Rectal smooth muscle tissue (tissue), 1 donor: ENCODE results near the gene SCAMP3.
"Not testable (repeated sequence)": the region's sequence is repeated elsewhere in the genome, so short reads cannot be mapped to it uniquely, and the experiment has no call there.

Experiments
- H3K27ac ChIP-seq: one replicate; pipeline ENCODE4 v1.7.0; 2013; ENCODE audit warnings: low read depth, low read length, inconsistent platforms
- H3K27me3 ChIP-seq: one replicate; pipeline ENCODE4 v1.7.0; 2013; ENCODE audit warnings: low read length; ENCODE audit not compliant: control insufficient read depth, insufficient read depth
- H3K36me3 ChIP-seq: one replicate; pipeline ENCODE4 v1.7.0; 2013; ENCODE audit warnings: low read length; ENCODE audit not compliant: control insufficient read depth, insufficient read depth
- H3K4me1 ChIP-seq: one replicate; pipeline ENCODE4 v1.7.0; 2013; ENCODE audit warnings: low read length; ENCODE audit not compliant: control insufficient read depth, insufficient read depth
- H3K4me3 ChIP-seq: one replicate; pipeline ENCODE4 v1.7.0; 2013; ENCODE audit warnings: low read length
- H3K9ac ChIP-seq: one replicate; pipeline ENCODE4 v1.7.0; 2013; ENCODE audit warnings: low read length

The SCAMP3 gene

DNA sequence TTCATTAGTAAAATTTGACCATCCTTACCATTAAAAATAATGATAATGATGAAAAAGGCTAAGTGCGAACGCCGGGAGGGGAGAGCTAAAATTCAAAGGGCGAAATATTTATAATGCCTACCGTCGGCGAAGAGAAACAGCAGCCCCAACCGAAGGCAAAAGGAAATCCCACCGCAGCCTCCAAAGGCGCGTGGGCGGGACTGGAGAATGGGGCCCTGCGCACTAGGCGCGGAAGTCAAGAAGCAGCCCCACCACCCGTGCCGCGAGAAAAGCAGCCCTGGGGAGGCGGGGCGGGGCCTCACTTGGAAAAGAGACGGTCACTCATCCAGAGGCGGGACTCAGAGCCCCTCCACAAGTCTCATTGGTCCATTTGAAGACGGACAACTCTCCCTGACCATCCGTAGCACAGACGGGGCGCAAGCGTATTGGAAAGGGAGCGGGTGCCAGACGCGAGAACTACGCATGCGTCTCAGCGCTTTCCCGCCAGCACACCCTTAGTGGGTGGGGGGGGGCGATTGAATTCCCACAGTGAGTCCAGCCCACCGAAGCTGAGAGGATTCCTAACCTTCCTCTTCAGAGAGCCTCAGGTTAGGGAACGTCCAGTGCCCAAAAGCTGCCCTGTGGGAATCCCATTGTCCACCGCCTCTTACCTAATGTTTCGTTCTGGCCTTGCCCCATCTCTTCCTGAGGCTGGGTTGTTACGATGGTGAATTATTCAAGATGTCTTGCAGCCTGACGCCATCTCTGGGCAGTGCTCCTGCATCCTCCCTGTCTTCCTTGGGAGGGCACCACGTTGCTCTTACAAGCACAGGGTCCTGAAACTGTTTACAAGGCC lies 34.7 kb downstream of the SCAMP3 start:
- H3K9ac ChIP-seq: peak overlapping the region; percentile 29
- H3K36me3 ChIP-seq: no peaks in the 10 kb centered on the region
- peak overlapping the region; percentile 87 for H3K27ac ChIP-seq
- no peaks in the 10 kb centered on the region for H3K27me3 ChIP-seq
- H3K4me1 ChIP-seq: peaks cover 24% of the 10 kb centered on the region
- H3K4me3 ChIP-seq: peak overlapping the region; percentile 68

DNA sequence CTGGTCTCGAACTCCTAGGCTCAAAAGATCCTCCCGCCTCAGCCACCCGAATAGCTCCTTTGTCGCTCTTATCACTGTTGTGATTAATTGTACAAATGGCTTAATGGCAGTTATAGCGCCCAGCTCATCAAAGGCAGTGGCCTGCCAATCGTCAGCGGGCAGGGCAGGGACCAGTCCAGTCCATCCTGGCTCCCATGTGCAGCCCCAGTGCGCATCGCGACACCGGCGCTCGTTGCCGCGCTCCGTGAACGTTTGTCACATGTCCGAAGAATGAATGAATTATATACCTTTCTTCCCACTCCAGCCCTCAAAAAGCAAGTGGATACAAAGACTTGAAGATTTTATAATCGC lies 35.3 kb downstream of the SCAMP3 start:
- peaks cover 19% of the 10 kb centered on the region for H3K4me1 ChIP-seq
- H3K9ac ChIP-seq: peak overlapping the region; percentile 29
- no peaks in the 10 kb centered on the region for H3K36me3 ChIP-seq
- peak overlapping the region; percentile 68 for H3K4me3 ChIP-seq
- peak overlapping the region; percentile 79 for H3K27ac ChIP-seq
- H3K27me3 ChIP-seq: no peaks in the 10 kb centered on the region

DNA sequence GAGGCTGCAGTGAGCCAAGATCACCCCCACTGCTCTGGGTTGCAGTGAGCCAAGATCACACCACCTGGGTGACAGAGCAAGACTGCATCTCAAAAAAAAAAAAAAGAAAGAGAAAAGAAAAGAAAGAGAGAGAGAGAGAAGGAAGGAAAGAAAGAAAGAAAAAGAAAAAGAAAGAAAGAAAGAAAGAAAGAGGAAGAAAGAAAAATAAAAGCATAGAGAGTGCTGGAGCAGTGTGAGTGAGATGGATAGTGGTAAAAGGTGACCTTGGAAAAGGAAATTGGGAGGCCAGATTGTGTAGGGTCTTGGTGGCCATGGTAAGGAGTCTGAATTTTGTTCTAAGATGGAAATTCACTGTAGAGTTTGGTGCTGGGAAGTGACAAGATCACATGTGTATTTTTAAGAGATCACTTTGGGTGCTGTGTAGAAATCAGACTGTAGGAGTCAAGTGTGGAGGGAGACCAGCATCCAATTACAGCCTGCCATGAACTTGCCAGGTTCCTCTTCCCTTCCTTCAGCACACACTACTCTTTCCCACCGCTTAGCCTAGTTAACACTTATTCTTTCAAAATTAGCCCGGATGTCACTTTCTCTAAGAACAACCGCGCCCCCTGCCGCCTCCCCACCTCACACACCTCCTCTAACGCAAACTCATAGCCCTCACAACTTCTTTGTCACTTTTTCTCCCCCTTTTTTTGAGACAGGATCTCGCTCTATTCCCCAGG lies 35.8 kb downstream of the SCAMP3 start:
- Histone ChIP-seq H3K4me3 (peak overlapping the region; percentile 68), H3K27ac (peak overlapping the region; percentile 79), H3K9ac (peak overlapping the region; percentile 29), H3K36me3 (no peaks in the 10 kb centered on the region), H3K4me1 (peaks cover 16% of the 10 kb centered on the region), H3K27me3 (no peaks in the 10 kb centered on the region)

DNA sequence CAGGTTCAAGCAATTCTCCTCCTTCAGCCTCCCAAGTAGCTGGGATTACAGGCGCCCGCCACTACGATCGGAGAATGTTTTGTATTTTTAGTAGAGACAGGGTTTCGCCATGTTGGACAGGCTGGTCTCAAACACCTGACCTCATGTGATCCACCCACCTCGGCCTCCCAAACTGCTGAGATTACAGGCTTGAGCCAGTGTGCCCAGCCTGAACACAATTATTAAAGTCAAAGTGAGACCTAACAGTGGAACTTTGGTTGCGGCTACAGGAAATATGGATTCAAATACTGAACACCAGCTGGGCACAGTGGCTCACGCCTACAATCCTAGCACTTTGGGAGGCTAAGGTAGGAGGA lies 36.8 kb downstream of the SCAMP3 start:
- not testable (repeated sequence) for H3K36me3 ChIP-seq, H3K4me3 ChIP-seq, H3K9ac ChIP-seq, H3K27me3 ChIP-seq
- peaks cover 13% of the 10 kb centered on the region for H3K4me1 ChIP-seq
- H3K27ac ChIP-seq: peak overlapping the region; percentile 1

DNA sequence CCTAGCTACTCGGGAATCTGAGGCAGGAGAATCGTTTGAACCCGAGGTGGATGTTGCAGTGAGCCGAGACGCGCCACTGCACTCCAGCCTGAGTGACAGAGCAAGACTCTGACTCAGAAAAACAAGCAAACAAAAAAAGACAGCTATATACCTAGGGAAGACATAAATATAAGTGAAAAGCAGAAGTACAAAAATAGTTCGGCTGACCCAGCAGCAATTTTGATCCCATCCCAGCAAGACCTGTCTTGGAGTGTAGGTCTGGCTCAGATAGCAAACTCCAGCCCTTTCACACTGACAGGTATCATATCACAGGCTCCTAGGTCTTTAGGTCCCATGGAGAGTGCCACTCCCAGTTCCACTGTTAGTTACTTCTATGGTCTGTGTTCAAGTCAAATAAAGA lies 39.1 kb downstream of the SCAMP3 start:
- no peak overlapping the region for H3K4me3 ChIP-seq
- H3K36me3 ChIP-seq: no peaks in the 10 kb centered on the region
- H3K27ac ChIP-seq: no peak overlapping the region
- no peak overlapping the region for H3K9ac ChIP-seq
- peaks cover 11% of the 10 kb centered on the region for H3K4me1 ChIP-seq
- H3K27me3 ChIP-seq: no peaks in the 10 kb centered on the region

DNA sequence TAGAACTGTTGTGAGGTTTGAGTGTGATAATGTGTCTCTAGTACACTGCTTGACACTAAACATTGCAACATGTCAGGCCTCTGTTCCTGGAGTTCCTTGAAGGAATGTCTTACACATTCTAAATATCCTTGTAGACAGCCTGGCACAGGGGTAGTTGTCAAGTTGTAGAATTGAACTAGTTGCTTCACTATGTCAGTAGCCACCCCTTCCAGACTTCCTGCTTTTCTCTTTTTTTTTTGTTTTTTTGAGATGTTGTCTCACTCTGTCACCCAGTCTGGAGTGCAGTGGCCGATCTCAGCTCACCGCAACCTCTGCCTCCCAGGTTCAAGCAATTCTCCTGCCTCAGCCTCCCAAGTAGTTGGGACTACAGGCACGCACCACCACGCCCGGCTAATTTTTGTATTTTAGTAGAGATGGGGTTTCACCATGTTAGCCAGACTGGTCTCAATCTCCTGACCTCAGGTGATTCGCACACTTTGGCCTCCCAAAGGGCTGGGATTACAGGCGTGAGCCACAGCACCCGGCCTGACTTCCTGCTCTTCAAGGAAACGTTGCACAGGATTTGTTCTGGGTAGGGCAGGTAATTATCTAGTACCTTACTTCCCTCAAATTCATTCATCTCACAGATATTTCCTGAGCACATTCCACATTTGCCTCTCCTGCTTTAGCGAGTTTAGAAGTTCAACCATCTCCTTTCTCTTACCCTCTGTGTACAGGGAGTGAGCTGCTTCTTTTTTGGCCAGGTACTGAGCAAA lies 41.8 kb downstream of the SCAMP3 start:
- H3K4me1 ChIP-seq, H3K27me3 ChIP-seq, H3K27ac ChIP-seq, H3K4me3 ChIP-seq, H3K36me3 ChIP-seq, H3K9ac ChIP-seq: not testable (repeated sequence)

DNA sequence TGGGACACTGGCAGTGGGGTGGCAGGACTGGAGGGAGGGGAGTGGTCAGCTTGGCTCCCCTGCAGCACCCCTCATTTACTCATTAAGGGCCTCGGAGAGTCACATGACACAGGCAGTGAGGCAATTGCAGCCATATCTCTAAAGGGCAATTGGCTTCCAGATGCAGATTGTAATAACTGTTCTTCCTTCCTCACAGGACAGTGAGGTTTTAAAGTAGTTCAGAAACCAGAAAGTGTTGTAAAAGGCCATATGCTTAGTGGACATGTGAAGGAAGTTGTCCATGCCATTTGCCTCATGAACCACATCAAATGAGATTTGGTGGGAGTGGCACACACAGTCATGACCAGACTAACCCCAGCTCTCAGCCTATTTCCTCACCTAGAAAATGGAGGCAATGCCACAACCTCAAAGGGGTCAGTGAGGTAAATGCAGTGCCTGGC lies 42.5 kb downstream of the SCAMP3 start:
- Histone ChIP-seq H3K9ac (no peak overlapping the region), H3K36me3 (no peaks in the 10 kb centered on the region), H3K27me3 (no peaks in the 10 kb centered on the region), H3K4me1 (no peaks in the 10 kb centered on the region), H3K27ac (no peak overlapping the region), H3K4me3 (no peak overlapping the region)

DNA sequence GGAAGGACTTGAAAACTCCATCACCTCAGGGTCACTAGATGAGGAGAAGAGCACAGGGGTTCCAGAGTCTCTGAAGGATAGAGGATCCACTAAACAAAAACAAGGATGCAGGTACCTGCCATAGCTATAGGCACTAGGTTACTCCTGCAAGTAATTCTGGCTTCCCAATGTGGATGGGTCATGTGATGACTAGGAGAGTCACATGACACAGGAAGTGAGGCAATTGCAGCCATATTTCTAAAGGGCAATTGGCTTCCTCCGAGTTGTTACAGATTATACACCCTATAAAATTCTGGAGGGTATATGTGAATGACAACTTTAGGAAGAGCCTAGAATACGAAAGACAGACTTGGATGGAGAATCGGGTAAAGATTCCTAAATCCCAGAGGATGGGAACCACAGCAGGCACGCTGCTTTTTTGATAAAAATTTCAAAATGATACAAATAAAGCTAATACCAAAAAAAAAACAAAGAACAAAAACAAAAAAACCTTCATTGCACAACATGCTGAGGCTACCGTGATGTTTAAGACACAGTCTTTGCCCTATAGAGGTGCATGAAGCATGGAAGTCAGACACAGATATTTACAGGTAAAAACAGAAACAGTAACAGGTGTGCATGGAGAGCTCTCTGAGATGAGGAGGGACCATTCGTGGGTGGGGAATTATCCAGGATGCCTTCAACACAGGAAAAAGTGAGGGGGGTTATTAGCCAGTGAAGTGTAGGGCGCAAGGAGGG lies 43.1 kb downstream of the SCAMP3 start:
- Histone ChIP-seq H3K4me1 (no peaks in the 10 kb centered on the region), H3K27ac (no peak overlapping the region), H3K27me3 (no peaks in the 10 kb centered on the region), H3K9ac (no peak overlapping the region), H3K4me3 (no peak overlapping the region), H3K36me3 (no peaks in the 10 kb centered on the region)

DNA sequence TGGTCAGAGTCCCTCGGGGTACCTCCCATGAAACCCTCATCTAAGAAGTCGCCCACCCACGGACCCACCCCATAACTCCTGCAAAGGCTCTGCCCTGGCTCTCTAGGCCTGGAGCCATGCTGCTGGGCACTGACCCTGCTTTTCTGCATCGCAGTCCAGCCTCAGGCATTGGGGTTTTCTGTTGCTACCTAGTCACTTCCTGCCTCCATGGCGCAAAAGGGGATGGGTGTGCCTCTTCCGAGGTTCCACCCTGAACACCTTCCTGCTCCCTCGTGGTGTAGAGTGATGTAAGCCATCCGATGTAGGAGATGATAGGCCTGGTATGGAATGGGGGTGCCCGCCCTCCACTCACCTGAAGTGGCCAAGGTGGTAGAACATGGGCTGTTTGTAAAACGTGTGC lies 47.5 kb downstream of the SCAMP3 start:
- not testable (repeated sequence) for H3K9ac ChIP-seq, H3K4me1 ChIP-seq, H3K36me3 ChIP-seq, H3K4me3 ChIP-seq, H3K27ac ChIP-seq, H3K27me3 ChIP-seq

DNA sequence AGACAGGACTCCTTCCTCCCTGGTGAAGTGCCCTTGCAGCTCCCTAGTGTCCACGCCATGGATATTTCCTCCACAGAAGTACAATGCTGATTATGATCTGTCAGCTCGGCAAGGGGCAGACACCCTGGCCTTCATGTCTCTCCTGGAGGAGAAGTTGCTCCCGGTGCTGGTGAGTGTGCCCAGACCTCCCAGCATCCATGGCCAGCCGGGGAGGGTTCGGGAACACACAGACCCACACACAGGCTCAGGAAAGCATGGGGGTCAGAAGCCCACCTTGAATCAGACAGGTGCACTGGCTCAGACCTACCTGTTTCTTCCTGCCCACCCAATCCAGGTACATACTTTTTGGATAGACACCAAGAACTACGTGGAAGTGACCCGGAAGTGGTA lies 50.1 kb downstream of the SCAMP3 start:
- not testable (repeated sequence) for H3K27ac ChIP-seq, H3K9ac ChIP-seq, H3K27me3 ChIP-seq, H3K4me3 ChIP-seq, H3K36me3 ChIP-seq
- H3K4me1 ChIP-seq: peaks cover 16% of the 10 kb centered on the region

DNA sequence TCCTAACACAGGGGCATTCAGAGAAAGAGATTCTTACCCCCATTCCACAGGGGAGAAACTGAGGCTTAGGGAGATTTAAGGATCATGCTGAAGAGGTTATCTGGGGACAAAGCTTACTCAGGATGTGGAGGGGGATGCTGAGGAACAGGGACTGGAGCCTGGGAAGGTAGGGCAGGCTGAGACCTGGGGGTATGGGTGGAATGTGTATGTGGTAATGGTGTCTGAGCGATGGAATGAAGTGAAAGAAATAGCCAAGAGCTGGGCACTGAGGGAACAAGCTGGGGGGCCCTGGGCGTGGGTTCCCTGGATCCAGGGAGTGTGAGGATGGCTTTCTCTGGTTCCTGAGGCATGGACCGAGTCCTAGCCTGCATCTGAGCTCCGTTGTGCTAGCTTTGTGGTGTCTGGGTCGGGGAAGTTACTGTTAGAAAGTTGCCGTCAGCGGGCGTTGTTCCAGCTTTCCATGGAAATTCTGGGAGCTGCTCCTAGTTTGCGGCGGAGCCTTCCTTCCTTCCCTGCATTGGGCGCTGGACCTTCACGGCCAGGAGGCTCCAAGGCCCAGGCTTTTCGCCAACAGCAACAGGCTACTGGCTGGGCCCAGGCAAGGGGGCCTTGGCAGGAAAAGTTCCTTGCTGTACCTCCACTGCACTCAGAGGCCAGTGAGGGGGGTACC lies 50.6 kb downstream of the SCAMP3 start:
- not testable (repeated sequence) for H3K27ac ChIP-seq, H3K27me3 ChIP-seq, H3K9ac ChIP-seq, H3K4me3 ChIP-seq, H3K36me3 ChIP-seq
- H3K4me1 ChIP-seq: peaks cover 18% of the 10 kb centered on the region
